ENCODE data around the gene SRSF1.
"Not testable (repeated sequence)": the region's sequence is repeated elsewhere in the genome, so short reads cannot be mapped to it uniquely, and the experiment has no call there.

The SRSF1 gene

DNA sequence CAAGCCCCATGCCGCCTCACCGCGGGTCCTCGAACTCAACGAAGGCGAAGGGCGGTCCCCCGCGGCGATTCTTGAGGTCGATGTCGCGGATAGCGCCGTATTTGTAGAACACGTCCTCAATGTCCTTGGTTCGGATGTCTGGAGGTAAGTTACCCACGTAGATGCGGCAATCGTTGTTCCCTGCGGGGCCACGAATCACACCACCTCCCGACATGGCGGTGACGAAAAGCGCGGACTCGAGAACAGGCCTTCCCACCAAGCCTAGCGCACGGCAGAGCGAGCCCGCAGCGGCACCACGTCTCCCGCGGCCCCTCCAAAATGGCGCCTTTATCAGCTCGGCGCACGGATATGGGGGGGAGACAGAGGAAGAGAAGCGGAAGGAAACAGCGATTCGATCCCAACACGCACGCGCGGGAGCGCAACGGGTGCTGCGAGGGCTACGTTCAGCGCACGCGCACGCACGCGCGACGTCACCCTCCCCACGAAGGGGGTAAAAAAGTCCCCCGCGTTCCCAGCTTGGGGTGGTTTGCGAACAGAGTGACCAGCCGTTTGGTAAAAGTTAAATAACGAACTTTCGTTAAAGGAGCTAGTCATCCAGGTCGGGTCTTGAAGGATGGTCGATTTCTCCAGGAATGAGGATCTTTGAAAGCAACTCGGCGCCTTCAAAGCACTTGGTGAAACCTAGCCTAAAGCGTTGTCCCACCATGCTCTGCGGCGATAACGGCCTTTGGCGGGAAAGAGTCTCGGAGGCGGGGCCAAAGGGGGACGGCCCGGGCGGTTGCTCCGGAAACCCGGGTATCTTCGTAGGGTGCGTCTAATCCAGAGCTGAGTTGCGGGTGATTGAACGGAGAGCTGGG is at the start of gene SRSF1:
SRSF1 (minus strand) TSS at position 323 of the 857 bp plus-strand sequence; CDS start at position 214, 109 bp downstream.
- DNase-seq (ENCODE audit: low read depth): peak; percentile 97

GRCh38 chr17:58056476-58056875 is 49.4 kb upstream of the SRSF1 start:
- no peak for DNase-seq (ENCODE audit: low read depth)

- DNase-seq (ENCODE audit: low read depth): no peak
These were observed 47.6 kb upstream of the SRSF1 start for GRCh38 chr17:58054641-58055040.

- DNase-seq (ENCODE audit: low read depth): no peak
These were observed 46.1 kb upstream of the SRSF1 start for GRCh38 chr17:58052945-58053715.

GRCh38 chr17:58052407-58052806 is 45.4 kb upstream of the SRSF1 start:
- no peak for DNase-seq (ENCODE audit: low read depth)

DNA sequence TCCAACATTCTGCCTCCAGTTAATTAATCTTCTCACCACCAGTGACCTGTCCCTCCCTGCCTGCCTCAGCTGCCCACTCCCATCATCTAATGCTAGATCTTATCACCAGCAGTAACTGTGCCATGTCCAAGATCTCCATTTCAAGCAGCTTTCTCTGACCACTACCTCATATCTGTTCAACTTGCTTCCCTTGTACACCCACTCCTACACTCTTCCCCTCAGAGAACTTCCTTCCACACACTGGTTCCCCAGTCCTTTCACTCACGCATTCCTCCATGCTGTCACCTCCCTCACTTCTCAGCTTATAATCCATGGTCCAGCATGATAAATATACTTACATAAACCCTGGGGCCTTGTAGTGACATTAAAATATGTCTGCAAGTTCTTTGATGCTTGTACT is 44.4 kb upstream of the SRSF1 start:
- no peak for DNase-seq (ENCODE audit: low read depth)

DNA sequence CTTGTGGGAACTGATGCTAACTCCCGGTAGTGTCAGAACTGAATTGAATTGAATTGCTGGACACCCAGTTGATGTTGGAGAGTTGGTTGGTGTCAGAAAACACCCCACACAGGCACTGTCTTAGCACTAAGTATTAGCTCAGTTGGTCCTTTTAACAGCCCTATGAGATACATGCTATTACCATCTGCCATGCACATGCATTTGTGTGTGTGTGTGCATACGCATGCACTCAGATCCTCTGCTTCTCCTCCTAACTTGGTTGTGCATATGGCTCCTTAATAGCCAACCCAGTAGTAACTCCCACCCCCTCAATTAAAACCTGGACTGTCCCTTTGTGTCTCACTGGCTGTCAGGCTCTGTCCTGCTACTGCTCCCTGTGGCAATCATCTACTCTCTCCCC is 43.9 kb upstream of the SRSF1 start:
- DNase-seq (ENCODE audit: low read depth): no peak

- DNase-seq (ENCODE audit: low read depth): no peak
These were observed 42.5 kb upstream of the SRSF1 start for GRCh38 chr17:58049533-58049932.

- no peak for DNase-seq (ENCODE audit: low read depth)
These were observed 40.5 kb upstream of the SRSF1 start for GRCh38 chr17:58047376-58048150.

DNA sequence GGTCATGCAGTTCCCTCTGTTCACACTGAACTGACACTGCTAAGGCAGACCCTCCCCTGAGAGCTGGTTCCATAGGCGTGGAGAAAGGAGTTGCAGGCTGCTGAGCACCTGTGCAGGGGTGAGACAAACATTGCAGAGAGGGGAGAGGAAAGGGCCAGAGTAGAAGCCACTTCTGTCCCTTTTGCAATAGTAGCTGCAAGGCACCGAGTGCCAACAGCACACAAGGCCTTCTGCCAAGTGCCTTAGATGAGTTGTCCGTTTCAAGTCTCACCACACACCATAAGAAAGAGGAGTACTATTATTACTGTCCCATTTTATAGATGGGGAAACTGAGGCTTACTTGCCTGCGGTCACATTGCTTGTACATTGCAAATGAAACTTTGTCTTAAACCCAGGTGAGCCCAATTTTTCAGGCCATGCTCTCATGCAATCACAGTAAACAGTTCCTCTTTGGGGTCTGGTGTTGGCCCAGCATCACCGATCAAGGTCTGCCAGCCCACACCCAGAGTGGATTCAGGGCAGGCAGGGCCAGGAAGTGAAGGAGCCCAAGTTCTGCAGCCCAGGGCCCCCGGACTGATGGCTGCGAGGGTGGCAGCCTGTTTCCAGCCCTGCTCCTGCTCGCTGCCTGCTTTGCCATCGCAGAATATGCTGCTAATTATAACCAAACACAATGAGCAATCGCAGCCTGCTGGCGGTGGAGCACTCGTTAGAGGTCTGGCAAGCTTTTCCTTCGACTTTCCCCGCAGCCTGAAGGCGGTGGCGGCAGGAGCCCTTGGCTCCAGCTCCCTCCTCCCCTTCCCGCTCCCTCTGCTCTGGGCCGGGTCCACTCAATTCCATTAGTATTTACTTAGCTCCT is 39.4 kb upstream of the SRSF1 start:
- no peak for DNase-seq (ENCODE audit: low read depth)

GRCh38 chr17:58044256-58044655 is 37.2 kb upstream of the SRSF1 start:
- not testable (repeated sequence) for DNase-seq (ENCODE audit: low read depth)

DNA sequence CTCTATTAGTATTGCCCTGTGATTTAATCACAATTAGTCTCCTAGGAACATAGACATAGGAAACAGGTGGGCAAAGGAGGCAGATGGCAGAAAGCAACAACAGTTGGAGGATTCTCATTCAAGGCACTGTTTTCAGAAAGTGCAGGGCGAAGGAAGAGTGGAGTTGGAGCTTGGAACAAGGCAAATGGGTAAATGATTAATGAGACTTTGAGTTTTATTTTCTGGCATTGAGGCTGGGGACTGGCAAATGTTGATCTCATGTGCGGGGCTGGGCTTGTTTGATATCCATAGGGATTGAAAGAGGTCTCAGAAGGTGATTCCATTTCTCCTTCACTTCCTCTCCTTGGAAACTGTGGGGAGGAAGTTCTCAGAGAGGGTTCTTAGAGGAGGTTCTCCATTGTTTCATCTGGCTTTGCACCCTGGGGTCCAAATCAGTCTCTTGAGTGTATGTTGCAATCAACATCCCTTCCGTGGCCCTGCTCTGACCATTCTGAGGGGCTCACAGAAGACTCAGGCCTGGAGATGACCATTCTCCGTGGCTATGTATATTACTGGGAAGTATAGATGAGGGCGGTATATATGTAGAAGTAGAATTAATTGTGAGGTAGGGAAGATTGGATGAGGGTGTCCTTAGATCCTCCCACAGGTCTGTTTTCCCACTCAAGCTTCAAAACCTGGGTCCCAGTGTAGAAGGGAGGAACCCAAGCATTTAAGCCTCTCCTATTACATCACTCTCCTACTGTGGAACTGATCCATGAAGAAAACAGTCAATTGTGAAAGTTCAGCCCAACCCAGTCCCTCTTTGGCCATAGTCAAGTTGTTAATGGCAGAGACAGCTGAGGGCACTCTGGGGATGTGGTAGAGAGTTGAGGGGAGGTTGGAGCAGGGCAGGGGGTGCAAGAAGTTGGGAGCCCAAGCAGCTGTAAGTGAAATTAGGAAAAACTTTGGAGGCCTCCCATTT is 36.5 kb upstream of the SRSF1 start:
- DNase-seq (ENCODE audit: low read depth): no peak

DNA sequence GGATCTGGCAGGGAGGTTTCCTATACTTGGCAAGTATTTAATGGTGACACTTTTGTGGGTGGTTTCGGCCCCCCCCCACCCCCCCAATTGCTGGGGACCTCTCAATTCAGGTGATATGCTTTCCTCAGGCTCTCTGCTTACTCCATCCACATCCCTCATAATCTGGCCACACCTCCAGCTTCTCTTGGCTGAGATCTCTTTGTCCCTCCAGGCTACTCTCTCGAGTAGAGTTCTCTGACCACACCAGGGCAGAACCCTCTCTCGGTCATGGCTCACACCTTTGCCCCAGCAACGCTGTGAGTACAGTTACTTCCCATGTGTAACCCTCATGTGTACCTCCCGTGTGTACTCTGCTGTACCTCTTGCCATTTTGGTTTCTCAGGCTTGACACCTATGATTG is 34.1 kb upstream of the SRSF1 start:
- DNase-seq (ENCODE audit: low read depth): no peak

DNA sequence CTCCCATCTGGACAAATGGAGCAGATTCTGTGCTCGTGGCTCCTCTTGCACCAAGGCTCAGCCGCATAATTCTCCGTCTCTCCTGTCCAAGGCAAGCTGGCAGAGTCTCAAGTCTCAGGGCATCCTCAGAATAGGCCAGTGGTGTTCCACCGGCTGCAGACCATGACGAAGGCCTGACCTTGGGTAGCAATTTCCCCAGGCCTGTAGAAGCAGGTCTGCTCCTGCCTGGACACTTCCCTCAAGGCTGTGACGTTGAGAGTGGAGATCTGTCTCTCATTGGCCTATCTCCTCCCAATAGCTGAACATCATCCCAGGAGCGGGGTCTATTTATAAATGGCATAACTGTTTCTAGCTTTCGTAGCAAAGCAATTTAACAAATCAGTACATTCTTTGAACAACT is 33.3 kb upstream of the SRSF1 start:
- no peak for DNase-seq (ENCODE audit: low read depth)

DNA sequence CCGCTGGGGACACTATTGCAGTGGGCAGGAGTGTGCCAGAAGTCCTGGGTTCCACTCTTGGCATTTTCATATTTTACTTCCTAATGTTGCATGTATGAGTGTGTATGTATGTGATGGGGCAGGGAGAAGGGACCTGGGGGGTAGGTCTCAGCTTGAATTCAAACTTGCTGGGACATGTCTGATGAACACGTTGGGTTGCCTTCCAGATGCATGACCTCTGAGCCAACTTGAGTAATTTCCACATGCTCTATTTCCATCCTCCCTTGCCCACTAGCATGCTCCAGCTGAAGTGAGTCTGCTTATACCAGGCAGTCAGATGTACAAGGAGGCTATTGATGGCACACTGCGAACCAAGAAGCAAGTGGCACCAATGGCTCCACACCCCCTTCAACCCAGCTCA is 32.9 kb upstream of the SRSF1 start:
- DNase-seq (ENCODE audit: low read depth): no peak

GRCh38 chr17:58032691-58033415 is 25.8 kb upstream of the SRSF1 start:
- peak; percentile 11 for DNase-seq (ENCODE audit: low read depth)

GRCh38 chr17:58028578-58028977 is 21.5 kb upstream of the SRSF1 start:
- DNase-seq (ENCODE audit: low read depth): no peak

- no peak for DNase-seq (ENCODE audit: low read depth)
These were observed 13.4 kb upstream of the SRSF1 start for GRCh38 chr17:58020401-58020800.

GRCh38 chr17:58019521-58019920 is 12.5 kb upstream of the SRSF1 start:
- no peak for DNase-seq (ENCODE audit: low read depth)

DNA sequence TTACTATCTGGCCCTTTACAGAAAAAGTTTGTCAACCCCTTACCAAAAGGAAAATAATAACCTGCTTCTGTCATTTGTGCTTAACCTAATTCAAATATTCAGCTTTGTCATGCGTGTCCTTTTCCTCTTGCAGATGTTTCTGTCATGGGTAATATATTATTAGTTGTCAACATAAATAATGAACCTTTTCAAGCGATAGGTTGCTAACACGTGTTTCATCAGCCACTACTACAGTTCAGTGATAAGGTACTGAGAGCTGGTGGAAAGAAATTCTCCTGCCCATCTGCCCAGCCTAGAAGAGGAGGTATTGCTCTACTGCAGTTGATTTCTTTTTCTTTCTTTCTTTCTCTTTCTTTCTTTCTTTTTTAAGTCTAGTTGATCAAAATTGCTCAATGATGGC is 12.0 kb upstream of the SRSF1 start:
- no peak for DNase-seq (ENCODE audit: low read depth)
